PC-3 (cell line): Measurements from ENCODE around the gene BTNL3. TPM values are rescaled to one million over a fixed set of nuclear protein-coding genes. Genes with fewer than 3 reads are reported as not detected.

Experiments used
- ATAC-seq: fragments of 200-7000 bp; cut with Tn5 transposase; 2 replicates; pipeline ENCODE4 v1.9.1; 2020; ENCODE audit warnings: mild to moderate bottlenecking, moderate library complexity
- BruUV-seq: library from RNA; stranded (reverse); fragments of 400-500 nt; replicated peaks from 2 replicates; lab custom pipeline; 2021; lab: Mats Ljungman, UMichigan
- CTCF ChIA-PET: fragments of 300-600 bp; sonication (Branson Sonifier 250); formaldehyde crosslinking; loops from one replicate; lab custom pipeline; 2022; ENCODE audit warnings: antibody characterized with exemption; lab: Charles Lee
- POLR2A ChIA-PET: fragments of 300-600 bp; sonication (Branson Sonifier 250); formaldehyde crosslinking; loops from one replicate; lab custom pipeline; 2022; ENCODE audit warnings: antibody characterized with exemption; ENCODE audit not compliant: unreplicated experiment; lab: Charles Lee
- DNase-seq: peaks from one replicate; pipeline ENCODE4 v3.0.0-alpha.2; 2015
- H2AFZ ChIP-seq: fragments of 300-600 bp; sonication (generic); 2 replicates; pipeline ENCODE4 v1.6.0; 2016; ENCODE audit warnings: antibody characterized with exemption, low read length
- H3F3A ChIP-seq: fragments of 300-600 bp; sonication (generic); one replicate; pipeline ENCODE4 v1.6.0; 2017; ENCODE audit warnings: antibody characterized with exemption, low read length, control low read depth, mild to moderate bottlenecking; ENCODE audit not compliant: unreplicated experiment
- H3K27ac ChIP-seq: fragments of 300-600 bp; sonication (generic); 2 replicates; pipeline ENCODE4 v1.5.1; 2016; ENCODE audit warnings: mild to moderate bottlenecking, low read length
- H3K27me3 ChIP-seq: fragments of 300-600 bp; sonication (generic); 2 replicates; pipeline ENCODE4 v1.6.1; 2016; ENCODE audit warnings: low read length, mixed read lengths
- H3K36me3 ChIP-seq: fragments of 300-600 bp; sonication (generic); 2 replicates; pipeline ENCODE4 v1.6.1; 2016; ENCODE audit warnings: low read depth, mixed run types, low read length, mixed read lengths
- H3K4me1 ChIP-seq: fragments of 300-600 bp; sonication (generic); 2 replicates; pipeline ENCODE4 v1.5.1; 2016; ENCODE audit warnings: low read length; ENCODE audit not compliant: insufficient read depth
- H3K4me2 ChIP-seq: fragments of 300-600 bp; sonication (generic); 2 replicates; pipeline ENCODE4 v1.6.0; 2016; ENCODE audit warnings: low read length
- H3K4me3 ChIP-seq: fragments of 300-600 bp; sonication (generic); 2 replicates; pipeline ENCODE4 v1.5.1; 2016; ENCODE audit warnings: mild to moderate bottlenecking, low read length, mixed read lengths
- H3K79me2 ChIP-seq: fragments of 300-600 bp; sonication (generic); 2 replicates; pipeline ENCODE4 v1.6.1; 2017; ENCODE audit warnings: low read length, mixed read lengths
- H3K9ac ChIP-seq: fragments of 300-600 bp; sonication (generic); 2 replicates; pipeline ENCODE4 v1.6.0; 2016; ENCODE audit warnings: mild to moderate bottlenecking, low read length
- H3K9me2 ChIP-seq: fragments of 300-600 bp; sonication (generic); replicated peaks from 2 replicates; pipeline ENCODE4 v1.6.1; 2016; ENCODE audit warnings: mixed run types, low read length, mixed read lengths
- H3K9me3 ChIP-seq: fragments of 300-600 bp; sonication (generic); 2 replicates; pipeline ENCODE4 v1.6.1; 2016; ENCODE audit warnings: low read length, mixed read lengths
- H4K20me1 ChIP-seq: fragments of 300-600 bp; sonication (generic); 2 replicates; pipeline ENCODE4 v1.6.1; 2016; ENCODE audit warnings: low read length, mixed read lengths
- EZH2 ChIP-seq: fragments of 300-600 bp; sonication (generic); IDR thresholded peaks from one replicate; pipeline ENCODE4 v1.6.1; 2017; ENCODE audit warnings: antibody characterized with exemption, mild to moderate bottlenecking, low read length; ENCODE audit not compliant: unreplicated experiment
- EZH2phosphoT487 ChIP-seq: fragments of 300-600 bp; sonication (generic); IDR thresholded peaks from 2 replicates; pipeline ENCODE4 v1.6.1; 2018; ENCODE audit warnings: mild to moderate bottlenecking, antibody characterized with exemption, low read length, borderline replicate concordance
- intact Hi-C: fragments of 100-400 bp; cut with micrococcal nuclease; formaldehyde crosslinking; loops from 2 replicates; pipeline ENCODE4 v1.9.0; 2023
- total RNA-seq: library from RNA; depleted of rRNA; stranded (reverse); fragments of >200 nt; gene quantifications from 2 replicates; pipeline ENCODE4 v1.2.3, GENCODE V29; 2014
- TF ChIP-seq, protein P1 (sequence below): fragments of 300-600 bp; sonication (generic); conservative IDR thresholded peaks from 2 replicates; pipeline ENCODE4 v1.5.1; 2017; ENCODE audit warnings: antibody characterized with exemption, low read depth, mild to moderate bottlenecking, low read length

The BTNL3 gene
- total RNA-seq, 1 experiment from 2014 or later, result not detected

DNA sequence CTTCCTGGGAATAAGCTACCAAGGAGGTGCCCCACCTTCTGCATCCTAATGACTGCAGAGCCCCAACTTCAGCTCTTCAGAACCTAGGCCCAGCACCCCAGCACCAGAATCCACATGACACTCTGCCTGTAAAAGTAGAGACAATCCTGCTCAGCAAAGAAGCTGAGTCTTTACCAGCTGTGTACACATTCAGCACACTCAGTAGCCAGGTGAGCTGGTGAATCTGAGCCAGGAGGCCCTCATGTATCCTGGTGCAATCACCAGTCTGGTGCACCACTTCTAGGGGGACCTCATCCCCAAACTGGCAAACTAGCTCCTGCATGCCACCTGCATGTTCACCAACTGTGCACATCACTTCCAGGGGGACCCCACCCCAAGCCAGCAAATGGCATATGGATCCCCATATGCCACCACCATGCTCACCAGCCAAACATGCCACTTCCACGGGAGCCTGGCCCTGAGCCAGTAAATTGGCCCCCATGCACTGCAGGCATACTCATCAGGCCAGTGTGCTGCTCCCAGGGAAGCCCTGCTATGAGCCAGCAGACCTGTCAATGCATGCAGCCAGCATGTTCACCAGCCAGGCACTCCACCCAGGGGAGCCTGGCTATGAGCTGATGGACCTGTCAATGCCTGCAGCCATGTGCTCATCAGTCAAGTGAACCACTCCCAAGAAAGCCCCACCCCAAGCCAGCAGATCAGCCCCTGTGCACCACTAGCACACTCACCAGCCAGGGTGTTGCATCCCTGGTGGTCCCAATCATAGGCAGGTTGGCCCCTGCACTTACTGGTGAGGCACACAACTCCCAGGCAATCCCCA, 35.8 kb downstream of the BTNL3 start:
- Histone ChIP-seq H2AFZ (no peak overlapping the region), H3K27ac (no peak overlapping the region), H3K4me1 (no peaks in the 10 kb centered on the region), H3K9me2 (no peaks in the 10 kb centered on the region), H3K9me3 (peaks cover 8% of the 10 kb centered on the region), H3K9ac (no peak overlapping the region), H3K36me3 (no peaks in the 10 kb centered on the region), H3K4me3 (no peak overlapping the region), H4K20me1 (no peaks in the 10 kb centered on the region), H3K27me3 (no peaks in the 10 kb centered on the region), H3K4me2 (no peak overlapping the region), H3F3A (no peaks in the 10 kb centered on the region), H3K79me2 (no peaks in the 10 kb centered on the region)
- POLR2A ChIA-PET, result no interaction called here
- ATAC-seq, result no peak
- BruUV-seq, result no TSS peak
- intact Hi-C loops, result no loop called here
- TF ChIP-seq EZH2 (no peak), EZH2phosphoT487 (no peak)
- TF ChIP-seq, protein P1, sequence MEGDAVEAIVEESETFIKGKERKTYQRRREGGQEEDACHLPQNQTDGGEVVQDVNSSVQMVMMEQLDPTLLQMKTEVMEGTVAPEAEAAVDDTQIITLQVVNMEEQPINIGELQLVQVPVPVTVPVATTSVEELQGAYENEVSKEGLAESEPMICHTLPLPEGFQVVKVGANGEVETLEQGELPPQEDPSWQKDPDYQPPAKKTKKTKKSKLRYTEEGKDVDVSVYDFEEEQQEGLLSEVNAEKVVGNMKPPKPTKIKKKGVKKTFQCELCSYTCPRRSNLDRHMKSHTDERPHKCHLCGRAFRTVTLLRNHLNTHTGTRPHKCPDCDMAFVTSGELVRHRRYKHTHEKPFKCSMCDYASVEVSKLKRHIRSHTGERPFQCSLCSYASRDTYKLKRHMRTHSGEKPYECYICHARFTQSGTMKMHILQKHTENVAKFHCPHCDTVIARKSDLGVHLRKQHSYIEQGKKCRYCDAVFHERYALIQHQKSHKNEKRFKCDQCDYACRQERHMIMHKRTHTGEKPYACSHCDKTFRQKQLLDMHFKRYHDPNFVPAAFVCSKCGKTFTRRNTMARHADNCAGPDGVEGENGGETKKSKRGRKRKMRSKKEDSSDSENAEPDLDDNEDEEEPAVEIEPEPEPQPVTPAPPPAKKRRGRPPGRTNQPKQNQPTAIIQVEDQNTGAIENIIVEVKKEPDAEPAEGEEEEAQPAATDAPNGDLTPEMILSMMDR, result no peak
- CTCF ChIA-PET, result interaction anchor here (0.6 kb wide), 1 partner anchor 226 kb away, joined by 4 read pairs; no protein-coding TSS in a partner anchor
- no peak for DNase-seq

DNA sequence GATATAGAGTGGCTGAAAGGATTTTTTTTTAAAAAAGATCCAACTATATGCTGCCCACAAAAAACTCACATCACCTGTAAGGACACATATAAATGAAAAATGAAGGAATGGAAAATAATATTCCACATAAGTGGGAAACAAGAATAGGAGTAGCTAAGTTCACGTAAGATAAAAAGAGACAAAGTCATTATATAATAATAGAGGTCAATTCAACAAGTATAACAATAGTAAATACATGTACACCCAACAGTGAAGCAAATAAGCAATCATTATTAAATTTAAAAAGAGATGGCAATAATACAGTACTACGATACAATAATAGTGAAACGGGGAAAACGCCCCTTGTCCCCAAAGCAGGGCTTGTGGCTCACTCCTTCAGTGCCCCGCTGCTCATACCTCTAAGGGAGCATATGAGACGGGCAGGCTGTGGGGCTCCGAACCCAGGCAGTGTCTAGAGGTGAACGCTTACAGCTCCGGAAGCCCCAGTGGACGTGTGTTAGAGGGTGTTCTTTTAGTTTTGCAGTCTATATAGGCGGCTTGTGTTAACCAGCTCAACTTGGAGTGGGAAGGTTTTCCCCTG, 38.9 kb downstream of the BTNL3 start:
- DNase-seq, result no peak
- Histone ChIP-seq H3K4me1 (no peaks in the 10 kb centered on the region), H3K79me2 (no peaks in the 10 kb centered on the region), H3K27me3 (no peaks in the 10 kb centered on the region), H3K36me3 (no peaks in the 10 kb centered on the region), H2AFZ (no peak overlapping the region), H3K4me3 (no peak overlapping the region), H3K9me2 (no peaks in the 10 kb centered on the region), H3K9me3 (no peaks in the 10 kb centered on the region; the same call in 1 of the 2 replicates), H3K4me2 (no peak overlapping the region), H3F3A (no peaks in the 10 kb centered on the region), H3K9ac (no peak overlapping the region), H3K27ac (no peak overlapping the region), H4K20me1 (no peaks in the 10 kb centered on the region)
- intact Hi-C loops, result no loop called here
- BruUV-seq, result no TSS peak
- TF ChIP-seq, protein P1, result no peak
- no peak for TF ChIP-seq EZH2phosphoT487
- no peak for TF ChIP-seq EZH2
- ChIA-PET CTCF (no interaction called here), POLR2A (no interaction called here)
- no peak for ATAC-seq
